ENCODE measurements around the gene PGF.

Gene PGF

GRCh38 chr14:74959596-74960180, 4.3 kb upstream of the PGF start:
- DNase-seq, result no peak

DNA sequence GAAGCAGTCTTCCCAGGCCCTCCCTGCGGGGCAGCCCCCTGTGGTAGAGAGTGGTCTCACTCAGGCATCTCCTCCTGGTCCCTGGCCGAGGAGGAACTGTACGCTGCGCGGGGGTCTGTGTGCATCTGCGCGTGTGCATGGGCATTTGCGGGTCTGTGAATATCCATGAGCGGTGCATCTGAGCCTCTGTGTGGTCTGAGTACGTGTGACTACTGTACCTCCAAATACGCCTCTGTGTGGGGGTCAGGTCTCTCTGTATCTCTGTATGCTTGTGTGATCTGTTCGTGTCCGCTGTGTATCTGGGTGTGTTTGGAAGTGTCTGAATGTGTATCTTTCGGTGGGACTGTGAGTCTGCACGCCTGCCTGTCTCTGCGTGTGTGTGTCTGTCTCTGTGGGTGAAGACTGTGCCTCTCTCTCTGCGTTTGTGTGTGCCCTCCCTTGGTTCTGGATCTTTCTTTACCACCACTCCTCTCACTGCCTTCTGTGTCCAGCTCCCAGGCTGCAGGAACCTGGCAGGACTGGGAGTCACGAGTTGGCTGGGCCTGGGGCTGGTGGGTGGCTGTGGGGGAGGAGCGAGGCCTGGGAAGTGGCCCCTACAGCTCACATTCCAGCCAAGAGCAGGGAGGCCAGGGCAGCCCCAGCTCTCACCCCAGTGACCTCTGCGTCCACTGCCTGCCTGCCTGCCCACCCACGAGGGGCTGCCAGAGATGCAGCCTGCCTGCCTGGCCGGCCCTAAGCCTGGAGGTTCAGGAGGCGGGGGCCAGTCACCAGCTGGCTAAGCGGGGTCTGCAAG, 1.1 kb upstream of the PGF start:
- peak in 5 of 56 donors; percentile 7 to 24 (median 22) for DNase-seq

DNA sequence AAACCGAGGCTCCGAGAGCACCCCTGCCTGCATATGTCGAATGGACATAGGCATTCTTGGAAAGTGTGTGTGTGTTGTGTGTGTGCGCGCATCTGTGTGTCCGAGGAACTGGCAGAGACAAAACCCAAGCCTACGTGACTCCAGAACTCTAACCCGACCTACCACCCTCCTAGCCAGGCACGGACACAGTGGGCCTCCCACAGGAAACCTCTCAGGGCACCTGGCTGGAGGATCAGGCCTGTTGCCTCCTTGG, 556 bp upstream of the PGF start:
- no peak for DNase-seq

DNA sequence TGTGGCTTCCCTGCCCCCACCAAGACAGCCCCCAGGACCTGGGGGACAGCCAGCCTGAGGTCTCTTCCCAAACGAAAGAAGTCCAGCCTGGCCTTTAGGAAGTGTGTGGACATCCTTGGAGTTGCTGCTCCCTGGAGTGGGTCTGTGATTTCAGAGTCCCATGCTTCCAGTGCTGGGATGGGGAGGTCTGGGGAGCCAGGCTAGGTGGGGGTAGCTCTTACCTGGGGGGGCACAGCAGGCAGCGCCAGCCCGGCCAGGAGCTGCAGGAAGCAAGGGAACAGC, 509 bp downstream of the PGF start:
- no peak for DNase-seq

DNA sequence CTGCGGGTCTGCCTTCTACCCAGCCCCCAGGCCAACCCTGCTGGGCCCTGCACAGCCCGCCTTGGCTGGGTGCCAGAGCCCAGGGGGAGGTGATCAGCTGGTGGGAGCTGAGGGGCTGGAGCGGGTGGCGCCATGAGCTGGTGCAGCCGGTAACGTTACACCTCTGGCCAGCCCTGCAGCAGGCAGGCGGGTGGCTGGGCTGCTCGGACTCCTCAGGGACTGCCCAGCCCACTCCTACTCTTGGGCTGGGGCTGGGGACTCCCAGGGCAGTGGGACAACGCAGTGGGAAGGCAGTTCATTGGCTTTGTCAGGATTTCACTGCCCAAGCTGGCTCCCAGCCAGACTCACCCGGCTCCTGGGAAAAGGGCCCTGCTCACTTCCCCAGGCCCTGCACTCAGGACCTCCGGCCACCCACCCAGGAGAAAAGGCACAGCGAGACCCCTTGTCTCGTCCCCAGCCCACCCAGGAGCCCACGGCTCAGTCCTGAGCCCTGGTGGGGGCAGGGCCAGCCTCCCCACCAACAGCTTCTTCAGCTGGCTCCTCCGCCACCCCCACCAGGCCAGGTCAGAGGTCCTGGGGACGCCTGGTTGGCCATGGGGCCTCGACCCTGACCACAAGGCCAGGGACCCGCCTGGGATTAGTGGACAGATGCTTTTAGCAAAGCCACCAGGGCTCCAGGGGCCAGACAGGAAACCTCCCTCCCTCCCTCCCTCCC, 1.0 kb downstream of the PGF start:
- DNase-seq, result peak in 4 of 56 donors; percentile 8 to 48 (median 10)

GRCh38 chr14:74953686-74954085, 1.7 kb downstream of the PGF start:
- no peak for DNase-seq

GRCh38 chr14:74952697-74953484, 2.5 kb downstream of the PGF start:
- DNase-seq, result no peak

DNA sequence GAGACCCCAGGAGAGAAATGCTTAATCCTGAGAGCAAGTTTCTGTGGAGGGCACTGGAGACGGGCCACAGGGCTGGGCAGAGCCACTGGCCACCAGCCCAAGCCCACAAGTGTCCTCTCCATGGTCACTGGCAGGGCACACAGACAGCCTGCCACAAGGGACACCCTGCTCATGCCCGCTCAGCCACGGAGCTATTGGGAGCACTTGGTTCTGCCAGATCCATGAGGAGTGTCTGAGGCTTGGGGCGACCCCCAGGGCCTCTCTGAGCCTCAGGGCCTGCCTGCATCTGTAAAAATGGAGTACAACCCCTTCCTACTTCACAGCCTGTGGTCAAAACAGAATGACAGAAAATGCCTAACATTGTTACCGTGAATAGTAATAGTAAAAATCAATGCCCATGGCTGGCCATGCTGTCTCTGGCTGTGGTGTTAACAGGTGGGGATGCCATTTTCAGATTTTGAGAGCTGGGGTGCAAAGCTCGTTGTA, 3.2 kb downstream of the PGF start:
- no peak for DNase-seq

DNA sequence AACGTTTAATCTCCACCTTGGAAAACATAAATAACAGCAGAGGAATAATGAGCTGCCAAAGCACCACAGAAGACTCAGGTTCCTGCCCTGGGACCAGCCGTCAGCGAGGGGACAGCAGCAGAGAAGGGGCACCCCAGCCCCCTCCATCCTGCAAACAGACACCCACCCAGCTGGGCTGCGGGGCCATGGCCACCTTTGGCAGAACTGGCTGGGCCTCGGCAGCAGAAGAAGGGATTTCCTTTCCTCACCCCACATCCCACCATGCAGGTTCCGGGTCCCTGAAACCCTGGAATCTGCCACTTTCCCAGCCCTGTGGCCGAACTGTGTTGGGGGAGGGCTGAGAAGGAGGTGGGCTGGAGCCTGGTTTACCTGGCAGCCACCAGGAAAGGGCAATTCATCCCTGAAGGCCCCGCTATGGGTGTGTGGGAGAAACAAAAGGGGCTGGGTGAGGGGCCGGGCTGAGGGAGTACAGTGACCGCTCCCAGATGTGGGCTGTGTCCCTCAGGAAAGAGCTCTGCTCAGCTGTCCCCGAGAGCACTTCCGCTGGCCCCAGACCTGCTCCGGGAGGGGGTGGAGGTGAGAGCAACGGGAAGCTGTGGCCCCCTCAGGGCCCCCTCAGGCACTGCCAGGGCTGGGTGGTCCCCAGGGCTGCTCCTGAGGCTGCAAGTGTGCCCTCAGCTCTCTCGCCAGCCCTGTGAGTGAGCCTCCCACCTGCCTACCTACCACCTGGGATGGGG, 3.8 kb downstream of the PGF start:
- DNase-seq, result no peak

GRCh38 chr14:74950795-74951442, 4.5 kb downstream of the PGF start:
- DNase-seq, result no peak

GRCh38 chr14:74949859-74950573, 5.4 kb downstream of the PGF start:
- DNase-seq, result no peak

GRCh38 chr14:74949191-74949601, 6.2 kb downstream of the PGF start:
- DNase-seq, result no peak

GRCh38 chr14:74948228-74949175, 6.9 kb downstream of the PGF start:
- no peak for DNase-seq

DNA sequence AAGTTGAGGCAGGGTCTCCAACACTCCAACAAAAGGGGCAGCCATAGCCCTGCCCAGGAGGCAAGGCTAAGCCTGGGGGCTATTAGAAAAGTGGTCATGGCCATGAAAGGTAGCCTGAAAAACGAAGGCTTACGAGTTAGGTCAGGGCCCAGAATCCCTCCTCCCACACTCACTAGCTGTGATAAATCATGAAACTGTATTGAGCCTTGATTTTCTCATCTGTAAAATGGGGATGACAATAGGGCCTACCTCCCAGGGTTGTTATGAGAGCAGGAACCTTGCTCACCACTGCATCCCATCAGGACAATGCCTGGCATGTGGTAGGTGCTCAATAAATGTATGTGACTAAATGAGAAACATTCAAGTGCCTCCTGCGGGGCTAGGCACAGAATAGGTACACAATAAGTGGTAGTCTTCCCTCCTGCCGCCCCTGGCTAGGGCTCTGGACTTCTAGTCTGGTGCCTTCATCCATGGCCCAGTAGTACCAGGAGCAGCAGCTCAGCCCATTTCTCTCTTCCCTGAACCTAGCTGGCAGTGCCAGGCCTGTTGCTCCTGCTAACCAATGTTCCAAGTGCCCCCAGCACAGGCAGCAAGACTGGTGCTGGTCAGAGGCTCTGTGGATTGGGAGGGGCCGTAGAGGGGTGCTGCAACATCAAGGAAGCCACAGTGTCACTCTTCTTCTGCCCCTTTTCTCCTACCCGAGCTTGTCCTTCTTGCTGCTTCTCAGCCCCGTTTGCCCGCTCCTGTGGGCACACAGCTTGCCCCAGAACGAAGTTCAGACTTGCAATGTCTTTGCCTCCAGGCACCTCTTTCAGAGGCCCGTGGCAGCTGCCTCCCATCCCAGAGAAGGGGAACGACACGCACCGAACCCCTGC, 7.8 kb downstream of the PGF start:
- DNase-seq, result no peak

DNA sequence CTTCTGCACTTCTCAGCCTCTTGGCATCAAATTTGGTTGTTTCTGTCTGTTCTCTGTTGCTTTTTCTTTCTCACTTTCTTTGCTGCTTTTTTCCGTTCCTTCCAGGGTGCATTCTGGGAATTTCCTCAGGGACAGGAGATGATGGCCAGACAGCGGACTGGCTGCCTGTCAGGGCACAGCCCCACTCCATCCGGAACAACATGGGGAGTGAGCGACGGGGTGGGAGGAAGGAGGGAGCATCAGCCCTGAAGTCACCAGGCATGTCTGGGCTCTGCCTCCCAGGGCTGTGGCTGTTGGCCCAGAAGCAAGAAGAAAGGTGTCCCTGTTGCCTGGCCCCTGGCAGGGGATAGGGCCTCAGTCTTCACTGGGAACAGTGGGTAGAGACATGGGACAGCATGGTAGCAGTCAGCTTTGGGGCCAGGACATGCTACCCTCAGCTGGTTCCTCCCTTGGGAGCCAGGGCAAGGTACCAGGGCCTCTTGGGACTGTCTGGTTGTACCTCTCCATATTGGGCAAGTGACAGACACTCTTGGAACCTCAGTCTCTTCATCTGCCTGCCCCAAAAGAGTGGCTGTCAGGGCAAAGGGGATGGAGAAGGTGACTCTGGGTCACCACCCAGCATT, 8.6 kb downstream of the PGF start:
- no peak for DNase-seq

DNA sequence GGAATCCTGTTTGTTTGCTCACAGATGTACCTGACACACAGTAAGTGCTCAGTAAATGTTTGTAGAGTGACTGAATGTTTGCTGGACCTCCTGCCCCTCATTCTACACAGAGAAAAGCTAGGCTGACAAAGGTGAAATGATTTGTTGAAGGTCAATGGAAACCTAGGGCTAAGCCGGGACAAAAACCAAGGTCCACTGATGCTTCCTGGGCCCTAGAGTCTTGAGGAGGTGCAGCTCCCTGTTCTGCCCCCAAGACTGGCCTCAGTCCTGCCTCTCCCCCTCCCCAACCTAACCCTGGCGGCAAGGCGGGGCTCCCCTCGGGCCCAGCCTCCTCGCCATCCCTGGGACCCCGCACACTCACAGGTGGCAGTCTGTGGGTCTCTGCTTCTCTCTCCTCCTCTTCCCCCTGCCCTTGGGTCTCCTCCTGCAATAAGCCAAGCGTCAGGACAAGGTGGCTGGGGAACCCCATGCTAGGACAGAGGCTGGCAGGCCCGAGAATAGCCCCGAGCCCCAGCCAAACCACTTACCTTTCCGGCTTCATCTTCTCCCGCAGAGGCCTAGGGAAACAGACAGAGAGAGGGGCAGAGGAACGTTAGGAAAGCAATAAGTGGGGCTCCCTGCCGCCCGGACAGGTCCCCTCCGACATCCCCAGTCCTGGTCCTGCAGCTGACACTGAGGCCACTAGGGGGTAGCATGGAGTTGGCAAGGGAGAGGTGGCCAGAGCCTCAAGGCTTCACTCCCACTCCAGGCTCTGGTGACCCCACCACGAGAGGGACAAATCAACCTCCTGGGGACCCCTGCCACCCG, 9.3 kb downstream of the PGF start:
- DNase-seq, result peak in 47 of 56 donors; percentile 16 to 83 (median 54)

Measured in nucleus accumbens (tissue), 56 donors.